ENCODE data around the gene ADGRV1. TPM values are rescaled to one million over a fixed set of nuclear protein-coding genes. Genes with fewer than 3 reads are reported as not detected.

The ADGRV1 gene
- total RNA-seq, 1 donor from 2014 or later = 10.0 TPM

GRCh38 chr5:90955001-90955635 lies 396.5 kb downstream of the ADGRV1 start:
- FAIRE-seq = no peak
- H3K4me1 ChIP-seq (ENCODE audit: insufficient read depth, low read length) = no peaks in the 10 kb centered on the region
- Mint-ChIP-seq H3K36me3 (ENCODE audit: low read depth, unreplicated experiment) (peaks cover 2% of the 10 kb centered on the region), H3K4me1 (ENCODE audit: low read depth, unreplicated experiment) (no peaks in the 10 kb centered on the region), H3K4me3 (ENCODE audit: unreplicated experiment) (no peak overlapping the region), H3K27me3 (ENCODE audit: low read depth, unreplicated experiment) (no peaks in the 10 kb centered on the region), H3K9me3 (ENCODE audit: unreplicated experiment) (no peaks in the 10 kb centered on the region), H3K27ac (ENCODE audit: unreplicated experiment) (no peak overlapping the region)
- H3K79me2 ChIP-seq (ENCODE audit: insufficient read depth, low read length) = no peaks in the 10 kb centered on the region
- H4K20me1 ChIP-seq (ENCODE audit: insufficient read depth, low read length) = no peaks in the 10 kb centered on the region
- no peak for TF ChIP-seq EZH2 (IDR thresholded peaks at IDR 0.05; ENCODE audit: insufficient read depth, low read length)
- TF ChIP-seq CTCF (IDR thresholded peaks at IDR 0.05; ENCODE audit: insufficient read depth, low read depth, low read length) = no peak
- no peaks in the 10 kb centered on the region for H3K27me3 ChIP-seq (ENCODE audit: insufficient read depth, low read length)
- H2AFZ ChIP-seq (ENCODE audit: low read depth, low read length) = no peak overlapping the region
- no peaks in the 10 kb centered on the region for H3K36me3 ChIP-seq (ENCODE audit: insufficient read depth, low read length)
- no peak overlapping the region for H3K4me2 ChIP-seq (ENCODE audit: low read length)
- H3K9ac ChIP-seq (ENCODE audit: low read length) = no peak overlapping the region
- no peak overlapping the region for H3K27ac ChIP-seq (ENCODE audit: low read depth, low read length)
- no peak overlapping the region for H3K4me3 ChIP-seq (ENCODE audit: insufficient read depth, low read depth, low read length)
- H3K9me3 ChIP-seq (ENCODE audit: insufficient read depth, low read depth, low read length) = no peaks in the 10 kb centered on the region
- DNase-seq (ENCODE audit: low read depth) = no peak

GRCh38 chr5:90956511-90957097 lies 398.0 kb downstream of the ADGRV1 start:
- H3K27me3 Mint-ChIP-seq (ENCODE audit: low read depth, unreplicated experiment) = no peaks in the 10 kb centered on the region
- no peak overlapping the region for H3K4me2 ChIP-seq (ENCODE audit: low read length)
- DNase-seq (ENCODE audit: low read depth) (no peak), FAIRE-seq (no peak)
- TF ChIP-seq CTCF (IDR thresholded peaks at IDR 0.05; ENCODE audit: insufficient read depth, low read depth, low read length) (no peak), EZH2 (IDR thresholded peaks at IDR 0.05; ENCODE audit: insufficient read depth, low read length) (no peak)
- H3K27me3 ChIP-seq (ENCODE audit: insufficient read depth, low read length) = no peaks in the 10 kb centered on the region
- H2AFZ ChIP-seq (ENCODE audit: low read depth, low read length) = no peak overlapping the region
- H3K9me3 ChIP-seq (ENCODE audit: insufficient read depth, low read depth, low read length) = no peaks in the 10 kb centered on the region
- no peaks in the 10 kb centered on the region for H4K20me1 ChIP-seq (ENCODE audit: insufficient read depth, low read length)
- no peaks in the 10 kb centered on the region for H3K4me1 Mint-ChIP-seq (ENCODE audit: low read depth, unreplicated experiment)
- peaks cover 2% of the 10 kb centered on the region for H3K36me3 Mint-ChIP-seq (ENCODE audit: low read depth, unreplicated experiment)
- H3K9me3 Mint-ChIP-seq (ENCODE audit: unreplicated experiment) = no peaks in the 10 kb centered on the region
- H3K79me2 ChIP-seq (ENCODE audit: insufficient read depth, low read length) = no peaks in the 10 kb centered on the region
- no peak overlapping the region for H3K4me3 Mint-ChIP-seq (ENCODE audit: unreplicated experiment)
- H3K27ac ChIP-seq (ENCODE audit: low read depth, low read length) = no peak overlapping the region
- no peaks in the 10 kb centered on the region for H3K4me1 ChIP-seq (ENCODE audit: insufficient read depth, low read length)
- H3K36me3 ChIP-seq (ENCODE audit: insufficient read depth, low read length) = no peaks in the 10 kb centered on the region
- H3K27ac Mint-ChIP-seq (ENCODE audit: unreplicated experiment) = no peak overlapping the region
- no peak overlapping the region for H3K9ac ChIP-seq (ENCODE audit: low read length)
- no peak overlapping the region for H3K4me3 ChIP-seq (ENCODE audit: insufficient read depth, low read depth, low read length)

GRCh38 chr5:90957906-90958305 lies 399.3 kb downstream of the ADGRV1 start:
- H3K9me3 Mint-ChIP-seq (ENCODE audit: unreplicated experiment) = no peaks in the 10 kb centered on the region
- no peak for FAIRE-seq

More at GRCh38 chr5:90957906-90958305, 399.3 kb downstream of the ADGRV1 start:
- H3K9ac ChIP-seq (ENCODE audit: low read length) = no peak overlapping the region
- no peak for DNase-seq (ENCODE audit: low read depth)
- H4K20me1 ChIP-seq (ENCODE audit: insufficient read depth, low read length) = no peaks in the 10 kb centered on the region
- Mint-ChIP-seq H3K4me3 (ENCODE audit: unreplicated experiment) (no peak overlapping the region), H3K27ac (ENCODE audit: unreplicated experiment) (no peak overlapping the region), H3K36me3 (ENCODE audit: low read depth, unreplicated experiment) (peaks cover 2% of the 10 kb centered on the region), H3K27me3 (ENCODE audit: low read depth, unreplicated experiment) (no peaks in the 10 kb centered on the region), H3K4me1 (ENCODE audit: low read depth, unreplicated experiment) (no peaks in the 10 kb centered on the region)
- no peak overlapping the region for H3K4me2 ChIP-seq (ENCODE audit: low read length)
- H3K36me3 ChIP-seq (ENCODE audit: insufficient read depth, low read length) = no peaks in the 10 kb centered on the region
- no peak overlapping the region for H3K27ac ChIP-seq (ENCODE audit: low read depth, low read length)
- H3K4me1 ChIP-seq (ENCODE audit: insufficient read depth, low read length) = no peaks in the 10 kb centered on the region
- H2AFZ ChIP-seq (ENCODE audit: low read depth, low read length) = no peak overlapping the region
- H3K9me3 ChIP-seq (ENCODE audit: insufficient read depth, low read depth, low read length) = no peaks in the 10 kb centered on the region
- TF ChIP-seq EZH2 (IDR thresholded peaks at IDR 0.05; ENCODE audit: insufficient read depth, low read length) (no peak), CTCF (IDR thresholded peaks at IDR 0.05; ENCODE audit: insufficient read depth, low read depth, low read length) (no peak)
- no peaks in the 10 kb centered on the region for H3K27me3 ChIP-seq (ENCODE audit: insufficient read depth, low read length)
- no peaks in the 10 kb centered on the region for H3K79me2 ChIP-seq (ENCODE audit: insufficient read depth, low read length)
- no peak overlapping the region for H3K4me3 ChIP-seq (ENCODE audit: insufficient read depth, low read depth, low read length)
